ENCODE results near the gene GAS7.

GAS7 gene

GRCh38 chr17:10069301-10069700 lies 129.1 kb downstream of the GAS7 start:
- ATAC-seq: no peak
- TF ChIP-seq ESRRG (CRISPR knock-in tag; IDR thresholded peaks at IDR 0.05): no peak
- TF ChIP-seq, protein P1, sequence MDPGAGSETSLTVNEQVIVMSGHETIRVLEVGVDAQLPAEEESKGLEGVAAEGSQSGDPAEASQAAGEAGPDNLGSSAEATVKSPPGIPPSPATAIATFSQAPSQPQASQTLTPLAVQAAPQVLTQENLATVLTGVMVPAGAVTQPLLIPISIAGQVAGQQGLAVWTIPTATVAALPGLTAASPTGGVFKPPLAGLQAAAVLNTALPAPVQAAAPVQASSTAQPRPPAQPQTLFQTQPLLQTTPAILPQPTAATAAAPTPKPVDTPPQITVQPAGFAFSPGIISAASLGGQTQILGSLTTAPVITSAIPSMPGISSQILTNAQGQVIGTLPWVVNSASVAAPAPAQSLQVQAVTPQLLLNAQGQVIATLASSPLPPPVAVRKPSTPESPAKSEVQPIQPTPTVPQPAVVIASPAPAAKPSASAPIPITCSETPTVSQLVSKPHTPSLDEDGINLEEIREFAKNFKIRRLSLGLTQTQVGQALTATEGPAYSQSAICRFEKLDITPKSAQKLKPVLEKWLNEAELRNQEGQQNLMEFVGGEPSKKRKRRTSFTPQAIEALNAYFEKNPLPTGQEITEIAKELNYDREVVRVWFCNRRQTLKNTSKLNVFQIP (CRISPR knock-in tag; IDR thresholded peaks at IDR 0.05; ENCODE audit: borderline replicate concordance, low read depth): no peak
- no peak for TF ChIP-seq CSDC2 (CRISPR knock-in tag; IDR thresholded peaks at IDR 0.05)
- TF ChIP-seq ZNF8 (CRISPR knock-in tag; IDR thresholded peaks at IDR 0.05): no peak
- TF ChIP-seq OSR1 (CRISPR knock-in tag; IDR thresholded peaks at IDR 0.05): no peak
- no peak for TF ChIP-seq TOX (CRISPR knock-in tag; IDR thresholded peaks at IDR 0.05; ENCODE audit: borderline replicate concordance)
- TF ChIP-seq TSHZ2 (CRISPR knock-in tag; IDR thresholded peaks at IDR 0.05): no peak
- no peak for TF ChIP-seq ISL1 (CRISPR knock-in tag; IDR thresholded peaks at IDR 0.05)
- TF ChIP-seq, protein P2, sequence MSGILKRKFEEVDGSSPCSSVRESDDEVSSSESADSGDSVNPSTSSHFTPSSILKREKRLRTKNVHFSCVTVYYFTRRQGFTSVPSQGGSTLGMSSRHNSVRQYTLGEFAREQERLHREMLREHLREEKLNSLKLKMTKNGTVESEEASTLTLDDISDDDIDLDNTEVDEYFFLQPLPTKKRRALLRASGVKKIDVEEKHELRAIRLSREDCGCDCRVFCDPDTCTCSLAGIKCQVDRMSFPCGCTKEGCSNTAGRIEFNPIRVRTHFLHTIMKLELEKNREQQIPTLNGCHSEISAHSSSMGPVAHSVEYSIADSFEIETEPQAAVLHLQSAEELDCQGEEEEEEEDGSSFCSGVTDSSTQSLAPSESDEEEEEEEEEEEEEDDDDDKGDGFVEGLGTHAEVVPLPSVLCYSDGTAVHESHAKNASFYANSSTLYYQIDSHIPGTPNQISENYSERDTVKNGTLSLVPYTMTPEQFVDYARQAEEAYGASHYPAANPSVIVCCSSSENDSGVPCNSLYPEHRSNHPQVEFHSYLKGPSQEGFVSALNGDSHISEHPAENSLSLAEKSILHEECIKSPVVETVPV (CRISPR knock-in tag; IDR thresholded peaks at IDR 0.05): no peak
- no peak for TF ChIP-seq ZC3H10 (CRISPR knock-in tag; IDR thresholded peaks at IDR 0.05)
- TF ChIP-seq ARNTL (CRISPR knock-in tag; IDR thresholded peaks at IDR 0.05; ENCODE audit: borderline replicate concordance, low read depth): no peak
- no peak for TF ChIP-seq TCF4 (CRISPR knock-in tag; IDR thresholded peaks at IDR 0.05; ENCODE audit: borderline replicate concordance)
- no peak for TF ChIP-seq SNAI2 (CRISPR knock-in tag; IDR thresholded peaks at IDR 0.05)
- no peak for TF ChIP-seq ZNF70 (CRISPR knock-in tag; IDR thresholded peaks at IDR 0.05)
- TF ChIP-seq, protein P3, sequence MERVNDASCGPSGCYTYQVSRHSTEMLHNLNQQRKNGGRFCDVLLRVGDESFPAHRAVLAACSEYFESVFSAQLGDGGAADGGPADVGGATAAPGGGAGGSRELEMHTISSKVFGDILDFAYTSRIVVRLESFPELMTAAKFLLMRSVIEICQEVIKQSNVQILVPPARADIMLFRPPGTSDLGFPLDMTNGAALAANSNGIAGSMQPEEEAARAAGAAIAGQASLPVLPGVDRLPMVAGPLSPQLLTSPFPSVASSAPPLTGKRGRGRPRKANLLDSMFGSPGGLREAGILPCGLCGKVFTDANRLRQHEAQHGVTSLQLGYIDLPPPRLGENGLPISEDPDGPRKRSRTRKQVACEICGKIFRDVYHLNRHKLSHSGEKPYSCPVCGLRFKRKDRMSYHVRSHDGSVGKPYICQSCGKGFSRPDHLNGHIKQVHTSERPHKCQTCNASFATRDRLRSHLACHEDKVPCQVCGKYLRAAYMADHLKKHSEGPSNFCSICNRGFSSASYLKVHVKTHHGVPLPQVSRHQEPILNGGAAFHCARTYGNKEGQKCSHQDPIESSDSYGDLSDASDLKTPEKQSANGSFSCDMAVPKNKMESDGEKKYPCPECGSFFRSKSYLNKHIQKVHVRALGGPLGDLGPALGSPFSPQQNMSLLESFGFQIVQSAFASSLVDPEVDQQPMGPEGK (CRISPR knock-in tag; IDR thresholded peaks at IDR 0.05; ENCODE audit: borderline replicate concordance): no peak
- TF ChIP-seq ZFP30 (CRISPR knock-in tag; IDR thresholded peaks at IDR 0.05): no peak
- TF ChIP-seq PPARA (CRISPR knock-in tag; IDR thresholded peaks at IDR 0.05; ENCODE audit: borderline replicate concordance): no peak
- no peak for TF ChIP-seq RARB (CRISPR knock-in tag; IDR thresholded peaks at IDR 0.05)
- no peak for TF ChIP-seq ZFP3 (CRISPR knock-in tag; IDR thresholded peaks at IDR 0.05)

DNA sequence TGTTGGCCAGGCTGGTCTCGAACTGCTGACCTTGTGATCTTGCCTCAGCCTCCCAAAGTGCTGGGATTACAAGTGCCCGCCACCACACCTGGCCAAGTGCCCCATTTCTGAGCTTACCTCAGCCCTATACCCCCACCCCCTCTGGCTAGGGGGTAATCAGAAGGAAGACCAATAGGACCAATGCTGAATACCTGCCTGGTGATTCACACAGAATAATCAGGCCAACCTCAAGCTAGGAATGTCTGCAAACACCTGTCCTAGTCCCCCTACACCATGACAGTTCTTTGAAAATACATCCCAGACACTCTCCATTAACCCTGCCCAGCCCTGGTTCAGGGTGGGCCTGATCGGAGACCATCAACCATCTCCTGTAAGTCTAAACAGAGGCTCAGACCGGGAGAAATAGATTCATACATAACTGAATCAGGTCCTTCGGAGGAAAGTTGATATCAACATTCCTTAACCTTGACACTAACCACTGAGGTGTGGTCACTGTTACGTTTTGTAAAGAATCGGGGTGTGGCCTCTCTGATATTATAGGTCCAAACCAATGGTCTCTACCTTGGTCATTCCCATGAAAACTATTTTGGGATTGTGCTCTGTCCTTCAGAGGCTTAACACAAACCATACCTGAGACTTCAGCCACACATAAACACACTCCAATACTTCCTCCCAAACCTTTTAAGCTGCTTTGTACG lies 130.8 kb downstream of the GAS7 start:
- TF ChIP-seq ARNTL (CRISPR knock-in tag; IDR thresholded peaks at IDR 0.05; ENCODE audit: borderline replicate concordance, low read depth) (no peak), ZFP3 (CRISPR knock-in tag; IDR thresholded peaks at IDR 0.05) (no peak), ESRRG (CRISPR knock-in tag; IDR thresholded peaks at IDR 0.05) (no peak), RARB (CRISPR knock-in tag; IDR thresholded peaks at IDR 0.05) (no peak), SNAI2 (CRISPR knock-in tag; IDR thresholded peaks at IDR 0.05) (no peak), OSR1 (CRISPR knock-in tag; IDR thresholded peaks at IDR 0.05) (no peak), ZNF565 (CRISPR knock-in tag; conservative IDR thresholded peaks at IDR 0.05; ENCODE audit: low read depth) (no peak)
- TF ChIP-seq, protein P1 (CRISPR knock-in tag; IDR thresholded peaks at IDR 0.05; ENCODE audit: borderline replicate concordance, low read depth): no peak

GRCh38 chr17:10064536-10064935 lies 133.9 kb downstream of the GAS7 start:
- ATAC-seq: no peak
- TF ChIP-seq PPARA (CRISPR knock-in tag; IDR thresholded peaks at IDR 0.05; ENCODE audit: borderline replicate concordance) (no peak), ISL1 (CRISPR knock-in tag; IDR thresholded peaks at IDR 0.05) (no peak), TOX (CRISPR knock-in tag; IDR thresholded peaks at IDR 0.05; ENCODE audit: borderline replicate concordance) (no peak)

More for the DNA sequence above, 130.8 kb downstream of the GAS7 start:
- ATAC-seq: no peak
